A549 (cell line): ENCODE data around the gene MR1. TPM values are rescaled to one million over a fixed set of nuclear protein-coding genes. Genes with fewer than 3 reads are reported as not detected.

Experiments used
- ATAC-seq, 2 experiments: fragments of 200-7000 bp in 1 of 2; fragments of >200 bp in 1 of 2; cut with Nextera tagmentation in 1 of 2; cut with Tn5 transposase in 1 of 2; 3 replicates each; pipeline versions ENCODE4 v1.8.0 to v1.9.1; 2018 to 2020; ENCODE audit warnings: mild to moderate bottlenecking in 1 of 2, moderate library complexity in 1 of 2
- CTCF ChIA-PET: fragments of 300-600 bp; sonication (Branson Sonifier 250); formaldehyde crosslinking; extraction: SDS; loops from one replicate; lab custom pipeline; 2021; ENCODE audit warnings: antibody characterized with exemption, inconsistent platforms; lab: Yijun Ruan, JAX
- POLR2A ChIA-PET: fragments of 350-600 bp; formaldehyde crosslinking; extraction: SDS; loops from one replicate; lab custom pipeline; 2021; ENCODE audit warnings: antibody characterized with exemption, inconsistent platforms; lab: Yijun Ruan, JAX
- DNase-seq, 2 experiments: peaks; one replicate each; pipeline versions ENCODE4 v3.0.0 to v3.0.0-alpha.2; 2011 to 2016; ENCODE audit warnings: low read depth in 1 of 2, low spot score in 1 of 2
- FAIRE-seq: peaks from 2 replicates; lab custom pipeline; 2011; peaks lifted over from hg19 to GRCh38; lab: Jason Lieb, UNC
- H3K27ac ChIP-seq, 2 experiments: fragments of >200 bp; sonication (Bioruptor Twin); formaldehyde crosslinking; 3 replicates each; pipeline ENCODE4 v1.5.1; 2016 to 2017
- H3K4me1 ChIP-seq: fragments of >200 bp; sonication (Bioruptor Twin); formaldehyde crosslinking; 3 replicates; pipeline ENCODE4 v1.6.1; 2016
- H3K4me2 ChIP-seq: fragments of >200 bp; sonication (Bioruptor Twin); formaldehyde crosslinking; 3 replicates; pipeline ENCODE4 v1.6.1; 2016
- H3K4me3 ChIP-seq: fragments of >200 bp; sonication (Bioruptor Twin); formaldehyde crosslinking; 3 replicates; pipeline ENCODE4 v1.5.1; 2016
- H3K9me3 ChIP-seq: fragments of >200 bp; sonication (Bioruptor Twin); formaldehyde crosslinking; 3 replicates; pipeline ENCODE4 v1.6.1; 2016
- ATOH8 ChIP-seq: fragments of 250-450 bp; sonication (Bioruptor Pico); IDR thresholded peaks from 2 replicates; pipeline ENCODE4 v1.5.0; 2020; ENCODE audit warnings: low read depth, mild to moderate bottlenecking, moderate library complexity
- BCL3 ChIP-seq: fragments of >200 bp; sonication (Bioruptor Twin); formaldehyde crosslinking; IDR thresholded peaks from 3 replicates; pipeline ENCODE4 v1.6.1; 2016
- CBX8 ChIP-seq: fragments of 200-600 bp; sonication (generic); IDR thresholded peaks from 2 replicates; pipeline ENCODE4 v1.6.1; 2016
- EHF ChIP-seq: fragments of 250-450 bp; sonication (Bioruptor Pico); IDR thresholded peaks from 2 replicates; pipeline ENCODE4 v1.5.0; 2020; ENCODE audit warnings: mild to moderate bottlenecking
- ELK1 ChIP-seq: fragments of 150-350 bp; IDR thresholded peaks from 2 replicates; pipeline ENCODE4 v1.6.1; 2014; ENCODE audit warnings: low read depth, mild to moderate bottlenecking, low read length
- GATA3 ChIP-seq: IDR thresholded peaks from 2 replicates; pipeline ENCODE4 v1.6.1; 2012; ENCODE audit warnings: borderline replicate concordance
- HDAC2 ChIP-seq: fragments of 200-600 bp; sonication (generic); IDR thresholded peaks from 2 replicates; pipeline ENCODE4 v1.6.1; 2016
- HES2 ChIP-seq: fragments of >200 bp; sonication (Bioruptor Twin); formaldehyde crosslinking; IDR thresholded peaks from 2 replicates; pipeline ENCODE4 v1.6.1; 2016
- HEYL ChIP-seq: fragments of 250-450 bp; sonication (Bioruptor Pico); IDR thresholded peaks from 2 replicates; pipeline ENCODE4 v1.8.0; 2021; ENCODE audit warnings: mild to moderate bottlenecking, moderate library complexity
- HOXB5 ChIP-seq: fragments of 250-450 bp; sonication (Bioruptor Pico); IDR thresholded peaks from 2 replicates; pipeline ENCODE4 v1.5.0; 2020; ENCODE audit warnings: mild to moderate bottlenecking, moderate library complexity
- JUN ChIP-seq, 2 experiments: fragments of >200 bp; sonication (Bioruptor Twin); formaldehyde crosslinking; IDR thresholded peaks; 2 replicates in 1 of 2; 3 replicates in 1 of 2; pipeline ENCODE4 v1.6.1; 2016 to 2017
- KDM1A ChIP-seq: fragments of 200-600 bp; sonication (generic); IDR thresholded peaks from 2 replicates; pipeline ENCODE4 v1.6.1; 2016; ENCODE audit warnings: low read depth, mild to moderate bottlenecking
- KDM5A ChIP-seq: fragments of 200-600 bp; sonication (generic); IDR thresholded peaks from 2 replicates; pipeline ENCODE4 v1.6.1; 2016; ENCODE audit warnings: antibody characterized with exemption, mild to moderate bottlenecking
- MAFK ChIP-seq: fragments of 450-650 bp; IDR thresholded peaks from 2 replicates; pipeline ENCODE4 v1.6.1; 2014; ENCODE audit not compliant: partially characterized antibody
- MAX ChIP-seq: IDR thresholded peaks from 2 replicates; pipeline ENCODE4 v1.6.1; 2012
- NFE2L2 ChIP-seq: fragments of 150-350 bp; conservative IDR thresholded peaks from 2 replicates; pipeline ENCODE4 v1.6.1; 2014; ENCODE audit warnings: low read length
- NR3C1 ChIP-seq: fragments of >200 bp; sonication (Bioruptor Twin); formaldehyde crosslinking; IDR thresholded peaks from 3 replicates; pipeline ENCODE4 v1.6.1; 2017
- POLR2A ChIP-seq: IDR thresholded peaks from 2 replicates; pipeline ENCODE4 v1.6.1; 2012; ENCODE audit warnings: mild to moderate bottlenecking, low read length
- POLR2AphosphoS2 ChIP-seq: conservative IDR thresholded peaks from 2 replicates; pipeline ENCODE4 v1.6.1; 2012; ENCODE audit warnings: low read length, improper control_type of control experiment, inconsistent platforms
- RARB ChIP-seq: fragments of 250-450 bp; sonication (Bioruptor Pico); IDR thresholded peaks from 2 replicates; pipeline ENCODE4 v1.8.0; 2021; ENCODE audit warnings: mild to moderate bottlenecking, moderate library complexity
- RFX5 ChIP-seq: fragments of 450-650 bp; IDR thresholded peaks from 2 replicates; pipeline ENCODE4 v1.7.1; 2014; ENCODE audit warnings: antibody characterized with exemption, mild to moderate bottlenecking, moderate library complexity
- RNF2 ChIP-seq: fragments of 200-600 bp; sonication (generic); IDR thresholded peaks from 2 replicates; pipeline ENCODE4 v1.6.1; 2016; ENCODE audit warnings: low read depth, mild to moderate bottlenecking, antibody characterized with exemption, moderate library complexity, borderline replicate concordance
- SREBF2 ChIP-seq: fragments of 450-650 bp; IDR thresholded peaks from 2 replicates; pipeline ENCODE4 v1.6.1; 2014; ENCODE audit warnings: mild to moderate bottlenecking, moderate library complexity
- TFCP2L1 ChIP-seq: fragments of 250-450 bp; sonication (Bioruptor Pico); IDR thresholded peaks from 2 replicates; pipeline ENCODE4 v1.5.0; 2021; ENCODE audit warnings: mild to moderate bottlenecking
- TP53 ChIP-seq: fragments of 250-450 bp; sonication (Bioruptor Pico); IDR thresholded peaks from 2 replicates; pipeline ENCODE4 v1.5.0; 2021; ENCODE audit warnings: mild to moderate bottlenecking, moderate library complexity
- USF2 ChIP-seq: fragments of 450-650 bp; IDR thresholded peaks from 2 replicates; pipeline ENCODE4 v1.6.1; 2014; ENCODE audit warnings: antibody characterized with exemption
- ZFP36 ChIP-seq: fragments of 450-650 bp; IDR thresholded peaks from 2 replicates; pipeline ENCODE4 v1.6.1; 2014; ENCODE audit warnings: borderline replicate concordance; ENCODE audit not compliant: partially characterized antibody
- ZSCAN20 ChIP-seq: fragments of 250-450 bp; sonication (Bioruptor Pico); IDR thresholded peaks from 2 replicates; pipeline ENCODE4 v1.8.0; 2022; ENCODE audit warnings: mild to moderate bottlenecking, moderate library complexity
- whole genome bisulfite sequencing: methylation state at CpG from one replicate; pipeline ENCODE4 v1.1.6; 2017; ENCODE audit errors: missing lambda C conversion rate; 5-methylcytosine and 5-hydroxymethylcytosine counted together
- polyA minus RNA-seq: library from RNA; depleted of rRNA, polyadenylated mRNA; stranded (reverse); fragments of >200 nt; gene quantifications from 2 replicates; pipeline ENCODE4 v1.2.3, GENCODE V29; 2011; rRNA and poly(A)+ RNA removed
- polyA plus RNA-seq, 4 experiments: library from polyadenylated mRNA; depleted of rRNA in 3 of 4; stranded (reverse); fragments of >200 nt; fragmentation: RNase III in 1 of 4; extraction: RNeasy Plus Mini Kit Qiagen cat#74134 plus additional on column Dnase treatment in 1 of 4; gene quantifications; 2 replicates in 3 of 4; 3 replicates in 1 of 4; pipeline ENCODE4 v1.2.3, GENCODE V29; 2011 to 2017

Gene MR1
- 17.2 and 20.8 TPM in 2 replicates for polyA plus RNA-seq (2011; rRNA removed)
- polyA plus RNA-seq (2012; cell fraction: cytosol; rRNA removed): 2.8 and 3.7 TPM in 2 replicates
- polyA plus RNA-seq (2012; cell fraction: nucleus; rRNA removed): 2.5 and 2.8 TPM in 2 replicates
- polyA plus RNA-seq (2017; fragmentation: RNase III; extraction: RNeasy Plus Mini Kit Qiagen cat#74134 plus additional on column Dnase treatment): 8.3 to 10.7 TPM (median 9.1 TPM) in 3 replicates
- polyA minus RNA-seq: 17.2 and 21.9 TPM in 2 replicates

GRCh38 chr1:181033799-181034451 lies at the start of gene MR1:
MR1 (plus strand) TSS chr1:181033983; CDS start chr1:181034008, 25 bp downstream.
- Histone ChIP-seq H3K9me3 (no peaks in the 10 kb centered on the region), H3K4me2 (peak within 1 kb of the TSS; percentile 93), H3K4me1 (peaks cover 13% of the 10 kb centered on the region; the same call in 2 of the 3 replicates), H3K4me3 (peak within 1 kb of the TSS; percentile 43), H3K27ac (peak within 1 kb of the TSS; percentile 69 to 84)
- DNase-seq (peak; percentile 71 to 84), ATAC-seq (peak; percentile 93 to 96), FAIRE-seq (no peak)
- ChIA-PET CTCF (interaction anchor here (0.6 to 2.9 kb wide), 2 partner anchors 13 to 109 kb away, joined by 3 to 14 read pairs; no protein-coding TSS in a partner anchor), POLR2A (interaction anchor here (0.8 to 1.4 kb wide), 3 partner anchors 10 to 95 kb away, joined by 4 to 10 read pairs (median 7); partner anchors contain the start of genes IER5 and STX6)
- no peak for TF ChIP-seq EHF (CRISPR knock-in tag)
- peak; percentile 99 for TF ChIP-seq RFX5
- TF ChIP-seq MAFK: peak; percentile 96
- TF ChIP-seq ZFP36: no peak
- 6% methylated on average over 9 of the region's 9 CpGs for WGBS

GRCh38 chr1:180988253-180988752 lies 45.5 kb upstream of the MR1 start:
- FAIRE-seq (no peak), DNase-seq (no peak), ATAC-seq (no peak)
- no peak overlapping the region for H3K4me2 ChIP-seq
- H3K27ac ChIP-seq: no peak overlapping the region
- CTCF ChIA-PET: interaction anchor here (0.7 to 4.2 kb wide), 4 partner anchors 10 to 154 kb away, joined by 4 to 18 read pairs (median 5); no protein-coding TSS in a partner anchor
- no peaks in the 10 kb centered on the region for H3K4me1 ChIP-seq
- TF ChIP-seq CBX8 (no peak), GATA3 (no peak), RNF2 (no peak), TFCP2L1 (CRISPR knock-in tag) (no peak), HDAC2 (no peak), HES2 (no peak), NR3C1 (no peak), TP53 (CRISPR knock-in tag) (no peak), ELK1 (no peak), RFX5 (no peak), BCL3 (no peak), KDM5A (no peak), HOXB5 (no peak), USF2 (no peak)
- H3K9me3 ChIP-seq: no peaks in the 10 kb centered on the region
- WGBS: 96% methylated on average over 8 of the region's 8 CpGs
- POLR2A ChIA-PET: no interaction called here
- H3K4me3 ChIP-seq: no peak overlapping the region

GRCh38 chr1:180994262-180994661 lies 39.5 kb upstream of the MR1 start:
- WGBS: 83% methylated on average over 3 of the region's 3 CpGs
- CTCF ChIA-PET: no interaction called here

More at GRCh38 chr1:180994262-180994661, 39.5 kb upstream of the MR1 start:
- no peak for FAIRE-seq
- POLR2A ChIA-PET: no interaction called here
- Histone ChIP-seq H3K4me3 (no peak overlapping the region), H3K4me2 (no peak overlapping the region), H3K27ac (no peak overlapping the region), H3K9me3 (no peaks in the 10 kb centered on the region), H3K4me1 (no peaks in the 10 kb centered on the region)
- TF ChIP-seq HEYL (CRISPR knock-in tag): no peak
- TF ChIP-seq NFE2L2: no peak
- no peak for TF ChIP-seq NR3C1
- TF ChIP-seq RNF2: no peak
- TF ChIP-seq POLR2AphosphoS2: no peak
- TF ChIP-seq HDAC2: no peak
- TF ChIP-seq ZSCAN20 (CRISPR knock-in tag): no peak
- TF ChIP-seq KDM1A: no peak
- TF ChIP-seq GATA3: no peak
- no peak for TF ChIP-seq CBX8
- no peak for TF ChIP-seq MAFK
- TF ChIP-seq TFCP2L1 (CRISPR knock-in tag): no peak
- no peak for TF ChIP-seq SREBF2
- no peak for TF ChIP-seq RARB (CRISPR knock-in tag)
- TF ChIP-seq HES2: no peak
- TF ChIP-seq ATOH8 (CRISPR knock-in tag): no peak
- TF ChIP-seq POLR2A: no peak
- TF ChIP-seq JUN (IDR thresholded peaks at IDR 0.05): no peak
- TF ChIP-seq MAX: no peak
- peak in 1 of 2 experiments; percentile 65; a peak in 3 of 6 replicates for ATAC-seq
- DNase-seq: peak in 1 of 2 experiments; percentile 18
